Gastroesophageal sphincter (tissue), 4 donors: ENCODE results near the gene ITM2C. TPM values are rescaled to one million over a fixed set of nuclear protein-coding genes. Genes with fewer than 3 reads are reported as not detected.

Source experiments
- ATAC-seq: fragments of 150-250 bp; one replicate; pipeline ENCODE4 v1.9.1; 2016; ENCODE audit warnings: mild to moderate bottlenecking, moderate library complexity
- H3K27ac ChIP-seq, 4 donors: fragments of 200-600 bp; sonication (generic) in 3 of 4; 1 replicate in 3 of 4; 2 replicates in 1 of 4; pipeline ENCODE4 v1.5.1; 2016 to 2019
- H3K27me3 ChIP-seq: fragments of 200-600 bp; sonication (generic); one replicate; pipeline ENCODE4 v1.5.1; 2019
- H3K36me3 ChIP-seq, 2 donors: fragments of 200-600 bp; sonication (generic); one replicate each; pipeline ENCODE4 v1.5.1; 2019; ENCODE audit warnings: control low read depth in 1 of 2
- H3K4me1 ChIP-seq, 3 donors: fragments of 200-600 bp; sonication (generic); 1 replicate in 2 of 3; 2 replicates in 1 of 3; pipeline ENCODE4 v1.5.1; 2016 to 2019; ENCODE audit warnings: control low read depth in 2 of 3
- H3K4me3 ChIP-seq, 2 donors: fragments of 200-600 bp; sonication (generic); one replicate each; pipeline ENCODE4 v1.5.1; 2019; ENCODE audit warnings: mild to moderate bottlenecking in 1 of 2, moderate library complexity in 1 of 2
- H3K9me3 ChIP-seq, 3 donors: fragments of 200-600 bp; sonication (generic); one replicate each; pipeline ENCODE4 v1.5.1; 2017 to 2019; ENCODE audit warnings: control low read depth in 2 of 3
- EP300 ChIP-seq: sonication (generic); formaldehyde crosslinking; IDR thresholded peaks from one replicate; pipeline ENCODE4 v1.6.1; 2017; ENCODE audit warnings: antibody characterized with exemption, mild to moderate bottlenecking
- POLR2A ChIP-seq, 2 donors: fragments of 450-650 bp; IDR thresholded peaks; one replicate each; pipeline ENCODE4 v1.6.1; 2017; ENCODE audit warnings: antibody characterized with exemption in 2 of 2, mild to moderate bottlenecking in 2 of 2, moderate library complexity in 1 of 2
- POLR2AphosphoS5 ChIP-seq: sonication (generic); formaldehyde crosslinking; IDR thresholded peaks from one replicate; pipeline ENCODE4 v1.6.1; 2017; ENCODE audit warnings: antibody characterized with exemption
- WGBS, 2 donors: methylation state at CpG; one replicate each; pipeline ENCODE4 v1.1.5; 2018; ENCODE audit warnings: low coverage in 1 of 2; 5-methylcytosine and 5-hydroxymethylcytosine counted together
- total RNA-seq, 4 donors: library from RNA; depleted of rRNA; stranded (reverse); fragments of >200 nt; gene quantifications; one replicate each; pipeline ENCODE4 v1.1.0, GENCODE V29; 2016
- TF ChIP-seq, protein P1 (sequence below), 4 experiments: fragments of 200-600 bp in 2 of 4; fragments of 450-650 bp in 2 of 4; sonication (generic) in 1 of 4; IDR thresholded peaks; one replicate each; pipeline ENCODE4 v1.5.1; 2017 to 2019; ENCODE audit warnings: antibody characterized with exemption in 4 of 4, mild to moderate bottlenecking in 2 of 4, moderate library complexity in 2 of 4

The ITM2C gene
- total RNA-seq, 4 donors from 2014 or later, result 70.2 to 141 (median 84.0) TPM

- Histone ChIP-seq H3K4me1 (peaks cover 0 to 12% (median 0%) of the 10 kb centered on the region in 3 donors), H3K27me3 (no peaks in the 10 kb centered on the region), H3K36me3 (peaks cover 0 to 60% of the 10 kb centered on the region in 2 donors), H3K4me3 (no peak overlapping the region), H3K27ac (no peak overlapping the region), H3K9me3 (no peaks in the 10 kb centered on the region)
- WGBS, 2 donors, result 62% methylated on average over 8 of the region's 20 CpGs; no CpG with 5 or more reads in 1 of the 2 donors
- no peak for ATAC-seq
- TF ChIP-seq EP300 (no peak), POLR2A (IDR thresholded peaks at IDR 0.05) (no peak), POLR2AphosphoS5 (no peak)
- TF ChIP-seq, protein P1, sequence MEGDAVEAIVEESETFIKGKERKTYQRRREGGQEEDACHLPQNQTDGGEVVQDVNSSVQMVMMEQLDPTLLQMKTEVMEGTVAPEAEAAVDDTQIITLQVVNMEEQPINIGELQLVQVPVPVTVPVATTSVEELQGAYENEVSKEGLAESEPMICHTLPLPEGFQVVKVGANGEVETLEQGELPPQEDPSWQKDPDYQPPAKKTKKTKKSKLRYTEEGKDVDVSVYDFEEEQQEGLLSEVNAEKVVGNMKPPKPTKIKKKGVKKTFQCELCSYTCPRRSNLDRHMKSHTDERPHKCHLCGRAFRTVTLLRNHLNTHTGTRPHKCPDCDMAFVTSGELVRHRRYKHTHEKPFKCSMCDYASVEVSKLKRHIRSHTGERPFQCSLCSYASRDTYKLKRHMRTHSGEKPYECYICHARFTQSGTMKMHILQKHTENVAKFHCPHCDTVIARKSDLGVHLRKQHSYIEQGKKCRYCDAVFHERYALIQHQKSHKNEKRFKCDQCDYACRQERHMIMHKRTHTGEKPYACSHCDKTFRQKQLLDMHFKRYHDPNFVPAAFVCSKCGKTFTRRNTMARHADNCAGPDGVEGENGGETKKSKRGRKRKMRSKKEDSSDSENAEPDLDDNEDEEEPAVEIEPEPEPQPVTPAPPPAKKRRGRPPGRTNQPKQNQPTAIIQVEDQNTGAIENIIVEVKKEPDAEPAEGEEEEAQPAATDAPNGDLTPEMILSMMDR (IDR thresholded peaks at IDR 0.05), result no peak
Measured at GRCh38 chr2:230877759-230878598, 13.2 kb downstream of the ITM2C start.

DNA sequence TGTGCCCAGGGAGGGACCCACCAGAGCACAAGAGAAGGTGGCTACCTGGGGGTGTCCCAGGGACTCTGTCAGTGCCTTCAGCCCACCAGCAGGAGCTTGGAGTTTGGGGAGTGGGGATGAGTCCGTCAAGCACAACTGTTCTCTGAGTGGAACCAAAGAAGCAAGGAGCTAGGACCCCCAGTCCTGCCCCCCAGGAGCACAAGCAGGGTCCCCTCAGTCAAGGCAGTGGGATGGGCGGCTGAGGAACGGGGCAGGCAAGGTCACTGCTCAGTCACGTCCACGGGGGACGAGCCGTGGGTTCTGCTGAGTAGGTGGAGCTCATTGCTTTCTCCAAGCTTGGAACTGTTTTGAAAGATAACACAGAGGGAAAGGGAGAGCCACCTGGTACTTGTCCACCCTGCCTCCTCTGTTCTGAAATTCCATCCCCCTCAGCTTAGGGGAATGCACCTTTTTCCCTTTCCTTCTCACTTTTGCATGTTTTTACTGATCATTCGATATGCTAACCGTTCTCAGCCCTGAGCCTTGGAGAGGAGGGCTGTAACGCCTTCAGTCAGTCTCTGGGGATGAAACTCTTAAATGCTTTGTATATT is 14.0 kb downstream of the ITM2C start:
- Histone ChIP-seq H3K4me1 (peaks cover 0 to 4% (median 0%) of the 10 kb centered on the region in 3 donors), H3K36me3 (peaks cover 0 to 54% of the 10 kb centered on the region in 2 donors), H3K4me3 (no peak overlapping the region), H3K27ac (no peak overlapping the region), H3K9me3 (no peaks in the 10 kb centered on the region), H3K27me3 (no peaks in the 10 kb centered on the region)
- ATAC-seq, result no peak
- WGBS, 2 donors, result 40 to 95% methylated on average over 2 to 3 of the region's 10 CpGs
- TF ChIP-seq EP300 (no peak), POLR2AphosphoS5 (no peak), POLR2A (IDR thresholded peaks at IDR 0.05) (no peak)
- TF ChIP-seq, protein P1 (IDR thresholded peaks at IDR 0.05), result no peak

DNA sequence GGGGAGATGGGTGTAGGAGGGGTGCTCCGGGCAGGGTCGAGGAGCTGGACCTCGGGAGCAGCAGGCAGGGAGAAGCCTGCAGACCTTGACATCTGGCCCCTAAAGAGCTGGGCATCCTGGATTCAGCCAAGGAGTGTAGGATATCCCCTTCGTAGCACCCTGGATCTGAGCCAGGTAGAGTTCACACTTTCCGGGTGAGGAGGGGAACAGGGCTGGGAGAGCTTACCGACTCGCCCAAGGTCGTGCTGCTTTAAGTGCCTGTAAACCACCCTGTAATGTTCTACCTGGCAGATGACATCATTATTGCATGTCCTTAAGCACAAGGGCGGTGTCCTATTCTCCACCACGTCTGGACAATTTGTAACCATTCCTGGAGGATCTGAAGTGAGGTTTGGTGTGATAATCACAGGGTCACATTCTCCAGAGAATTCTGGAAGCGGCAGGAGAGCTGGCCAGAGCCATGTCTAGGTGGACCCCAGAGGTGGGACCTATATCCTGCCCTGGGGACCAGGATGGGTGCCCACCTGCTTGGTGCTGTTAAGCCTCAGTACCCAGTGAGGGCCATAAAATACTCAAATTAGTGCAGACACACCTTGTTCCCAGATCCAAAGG is 14.6 kb downstream of the ITM2C start:
- no peak overlapping the region for H3K27ac ChIP-seq
- H3K4me1 ChIP-seq, result no peaks in the 10 kb centered on the region
- no peaks in the 10 kb centered on the region for H3K9me3 ChIP-seq
- WGBS, 2 donors, result 60 to 100% methylated on average over 1 to 7 of the region's 11 CpGs
- ATAC-seq, result no peak
- TF ChIP-seq POLR2A (IDR thresholded peaks at IDR 0.05) (no peak), POLR2AphosphoS5 (no peak), EP300 (no peak)
- TF ChIP-seq, protein P1 (IDR thresholded peaks at IDR 0.05), result no peak
- H3K36me3 ChIP-seq, result peaks cover 0 to 52% of the 10 kb centered on the region in 2 donors
- no peaks in the 10 kb centered on the region for H3K27me3 ChIP-seq
- no peak overlapping the region for H3K4me3 ChIP-seq

DNA sequence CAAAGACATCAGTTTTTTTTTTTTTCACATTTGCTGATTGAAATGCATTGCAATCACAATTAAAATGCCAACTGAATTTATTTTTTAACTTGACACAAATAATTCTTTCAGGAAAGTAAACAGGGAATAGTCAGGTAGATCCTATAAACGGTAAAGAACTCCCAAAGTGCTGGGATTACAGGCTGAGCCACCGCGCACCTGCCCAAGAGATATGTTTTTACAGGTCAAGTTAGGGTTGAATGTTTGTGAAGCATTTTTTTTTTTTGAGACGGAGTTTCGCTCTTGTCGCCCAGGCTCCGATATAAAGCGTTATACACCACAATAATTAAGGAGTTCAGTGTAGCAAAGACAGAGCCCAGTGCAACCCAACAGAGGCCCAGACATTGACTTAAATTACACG is 15.1 kb downstream of the ITM2C start:
- no peaks in the 10 kb centered on the region for H3K27me3 ChIP-seq
- ATAC-seq, result no peak
- H3K4me3 ChIP-seq, result no peak overlapping the region
- no peaks in the 10 kb centered on the region for H3K4me1 ChIP-seq
- peaks cover 0 to 47% of the 10 kb centered on the region in 2 donors for H3K36me3 ChIP-seq
- no peaks in the 10 kb centered on the region for H3K9me3 ChIP-seq
- TF ChIP-seq EP300 (no peak), POLR2A (IDR thresholded peaks at IDR 0.05) (no peak), POLR2AphosphoS5 (no peak)
- TF ChIP-seq, protein P1 (IDR thresholded peaks at IDR 0.05), result no peak
- 78 to 83% methylated on average over 4 to 9 of the region's 9 CpGs for WGBS, 2 donors
- H3K27ac ChIP-seq, result no peak overlapping the region
